K562 (cell line): ENCODE measurements around the gene PACSIN1. TPM values are rescaled to one million over a fixed set of nuclear protein-coding genes. Genes with fewer than 3 reads are reported as not detected.
A peak's percentile ranks its signal among the peaks of the same experiment; 100 is the strongest.

Experiments used
- KDM1A ChIP-seq, 2 experiments: fragments of 450-650 bp; IDR thresholded peaks; 2 replicates each; pipeline ENCODE4 v1.6.1; 2016; ENCODE audit warnings: mild to moderate bottlenecking in 2 of 2
- NFE2 ChIP-seq: IDR thresholded peaks from 2 replicates; pipeline ENCODE4 v1.6.1; 2014; ENCODE audit warnings: antibody characterized with exemption, low read depth
- PBX2 ChIP-seq, 2 experiments: IDR thresholded peaks in 1 of 2; conservative IDR thresholded peaks in 1 of 2; 2 replicates each; pipeline ENCODE4 v1.6.1; 2016; ENCODE audit warnings: low read depth in 2 of 2, mild to moderate bottlenecking in 1 of 2, missing compliant biosample characterization in 1 of 2, missing genetic modification characterization in 1 of 2, moderate library complexity in 1 of 2
- XRCC4 ChIP-seq: IDR thresholded peaks from one replicate; pipeline ENCODE4 v1.6.1; 2011; ENCODE audit not compliant: insufficient read depth, insufficient read length; ENCODE audit errors: extremely low read depth
- ZNF3 ChIP-seq: fragments of 250-450 bp; sonication (Bioruptor Pico); IDR thresholded peaks from 2 replicates; pipeline ENCODE4 v1.5.0; 2021; ENCODE audit warnings: mild to moderate bottlenecking, moderate library complexity
- polyA plus RNA-seq, 8 experiments: library from polyadenylated mRNA; depleted of rRNA in 4 of 8; stranded (reverse) in 5 of 8; unstranded in 3 of 8; fragments of >200 nt; fragmentation: Nextera tagmentation in 2 of 8; fragmentation: Illumina TruSeq in 1 of 8; extraction: Ambion mirVana in 2 of 8; extraction: Trizol in 1 of 8; gene quantifications; 2 replicates each; pipeline versions ENCODE4 v1.2.1 to v1.2.3, GENCODE V29; 2011 to 2014; ENCODE audit warnings: inconsistent platforms in 1 of 8, missing spikeins in 1 of 8
- total RNA-seq, 7 experiments: library from RNA; depleted of rRNA in 6 of 7; stranded (reverse); fragments of >200 nt in 6 of 7; fragmentation: Illumina TruSeq in 2 of 7; extraction: Trizol in 2 of 7; gene quantifications; 2 replicates each; pipeline versions ENCODE4 v1.2.1 to v1.2.3, GENCODE V29; 2011 to 2021; ENCODE audit warnings: low replicate concordance in 1 of 7
- TF ChIP-seq, protein P1 (sequence below): sonication (generic); formaldehyde crosslinking; IDR thresholded peaks from 2 replicates; pipeline ENCODE4 v1.8.1; 2023; ENCODE audit warnings: missing genetic modification reagents, mild to moderate bottlenecking, borderline replicate concordance
- TF ChIP-seq, protein P2 (sequence below): sonication (generic); formaldehyde crosslinking; IDR thresholded peaks from 2 replicates; pipeline ENCODE4 v1.8.0; 2022; ENCODE audit warnings: mild to moderate bottlenecking, missing genetic modification reagents
- TF ChIP-seq, protein P3 (sequence below): fragments of 450-650 bp; IDR thresholded peaks from 2 replicates; pipeline ENCODE4 v1.6.1; 2016; ENCODE audit warnings: low read depth

Gene PACSIN1
- total and polyA plus RNA-seq, 9 of the 15 experiments (the other 6 are each of a cell fraction or from before 2014, with no cell fraction given): 0.01 to 1.7 (median 0.45) TPM

GRCh38 chr6:34526992-34527728 is 61.3 kb downstream of the PACSIN1 start (continued):
- TF ChIP-seq, protein P1, sequence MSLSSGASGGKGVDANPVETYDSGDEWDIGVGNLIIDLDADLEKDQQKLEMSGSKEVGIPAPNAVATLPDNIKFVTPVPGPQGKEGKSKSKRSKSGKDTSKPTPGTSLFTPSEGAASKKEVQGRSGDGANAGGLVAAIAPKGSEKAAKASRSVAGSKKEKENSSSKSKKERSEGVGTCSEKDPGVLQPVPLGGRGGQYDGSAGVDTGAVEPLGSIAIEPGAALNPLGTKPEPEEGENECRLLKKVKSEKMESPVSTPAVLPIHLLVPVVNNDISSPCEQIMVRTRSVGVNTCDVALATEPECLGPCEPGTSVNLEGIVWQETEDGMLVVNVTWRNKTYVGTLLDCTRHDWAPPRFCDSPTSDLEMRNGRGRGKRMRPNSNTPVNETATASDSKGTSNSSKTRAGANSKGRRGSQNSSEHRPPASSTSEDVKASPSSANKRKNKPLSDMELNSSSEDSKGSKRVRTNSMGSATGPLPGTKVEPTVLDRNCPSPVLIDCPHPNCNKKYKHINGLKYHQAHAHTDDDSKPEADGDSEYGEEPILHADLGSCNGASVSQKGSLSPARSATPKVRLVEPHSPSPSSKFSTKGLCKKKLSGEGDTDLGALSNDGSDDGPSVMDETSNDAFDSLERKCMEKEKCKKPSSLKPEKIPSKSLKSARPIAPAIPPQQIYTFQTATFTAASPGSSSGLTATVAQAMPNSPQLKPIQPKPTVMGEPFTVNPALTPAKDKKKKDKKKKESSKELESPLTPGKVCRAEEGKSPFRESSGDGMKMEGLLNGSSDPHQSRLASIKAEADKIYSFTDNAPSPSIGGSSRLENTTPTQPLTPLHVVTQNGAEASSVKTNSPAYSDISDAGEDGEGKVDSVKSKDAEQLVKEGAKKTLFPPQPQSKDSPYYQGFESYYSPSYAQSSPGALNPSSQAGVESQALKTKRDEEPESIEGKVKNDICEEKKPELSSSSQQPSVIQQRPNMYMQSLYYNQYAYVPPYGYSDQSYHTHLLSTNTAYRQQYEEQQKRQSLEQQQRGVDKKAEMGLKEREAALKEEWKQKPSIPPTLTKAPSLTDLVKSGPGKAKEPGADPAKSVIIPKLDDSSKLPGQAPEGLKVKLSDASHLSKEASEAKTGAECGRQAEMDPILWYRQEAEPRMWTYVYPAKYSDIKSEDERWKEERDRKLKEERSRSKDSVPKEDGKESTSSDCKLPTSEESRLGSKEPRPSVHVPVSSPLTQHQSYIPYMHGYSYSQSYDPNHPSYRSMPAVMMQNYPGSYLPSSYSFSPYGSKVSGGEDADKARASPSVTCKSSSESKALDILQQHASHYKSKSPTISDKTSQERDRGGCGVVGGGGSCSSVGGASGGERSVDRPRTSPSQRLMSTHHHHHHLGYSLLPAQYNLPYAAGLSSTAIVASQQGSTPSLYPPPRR (CRISPR knock-in tag): no peak; the same call in 1 of the 2 replicates
- TF ChIP-seq, protein P2, sequence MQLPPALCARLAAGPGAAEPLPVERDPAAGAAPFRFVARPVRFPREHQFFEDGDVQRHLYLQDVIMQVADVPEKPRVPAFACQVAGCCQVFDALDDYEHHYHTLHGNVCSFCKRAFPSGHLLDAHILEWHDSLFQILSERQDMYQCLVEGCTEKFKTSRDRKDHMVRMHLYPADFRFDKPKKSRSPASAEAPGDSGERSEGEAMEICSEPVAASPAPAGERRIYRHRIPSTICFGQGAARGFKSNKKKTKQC: peak; percentile 55; the same call in 1 of the 2 replicates
- TF ChIP-seq ZNF3 (no peak), KDM1A (IDR thresholded peaks at IDR 0.05) (no peak), NFE2 (no peak), PBX2 (CRISPR knock-in tag; IDR thresholded peaks at IDR 0.05; ENCODE audit: low read depth) (no peak), PBX2 (tag; conservative IDR thresholded peaks at IDR 0.05; ENCODE audit: low read depth) (no peak), XRCC4 (no peak)
- TF ChIP-seq, protein P3, sequence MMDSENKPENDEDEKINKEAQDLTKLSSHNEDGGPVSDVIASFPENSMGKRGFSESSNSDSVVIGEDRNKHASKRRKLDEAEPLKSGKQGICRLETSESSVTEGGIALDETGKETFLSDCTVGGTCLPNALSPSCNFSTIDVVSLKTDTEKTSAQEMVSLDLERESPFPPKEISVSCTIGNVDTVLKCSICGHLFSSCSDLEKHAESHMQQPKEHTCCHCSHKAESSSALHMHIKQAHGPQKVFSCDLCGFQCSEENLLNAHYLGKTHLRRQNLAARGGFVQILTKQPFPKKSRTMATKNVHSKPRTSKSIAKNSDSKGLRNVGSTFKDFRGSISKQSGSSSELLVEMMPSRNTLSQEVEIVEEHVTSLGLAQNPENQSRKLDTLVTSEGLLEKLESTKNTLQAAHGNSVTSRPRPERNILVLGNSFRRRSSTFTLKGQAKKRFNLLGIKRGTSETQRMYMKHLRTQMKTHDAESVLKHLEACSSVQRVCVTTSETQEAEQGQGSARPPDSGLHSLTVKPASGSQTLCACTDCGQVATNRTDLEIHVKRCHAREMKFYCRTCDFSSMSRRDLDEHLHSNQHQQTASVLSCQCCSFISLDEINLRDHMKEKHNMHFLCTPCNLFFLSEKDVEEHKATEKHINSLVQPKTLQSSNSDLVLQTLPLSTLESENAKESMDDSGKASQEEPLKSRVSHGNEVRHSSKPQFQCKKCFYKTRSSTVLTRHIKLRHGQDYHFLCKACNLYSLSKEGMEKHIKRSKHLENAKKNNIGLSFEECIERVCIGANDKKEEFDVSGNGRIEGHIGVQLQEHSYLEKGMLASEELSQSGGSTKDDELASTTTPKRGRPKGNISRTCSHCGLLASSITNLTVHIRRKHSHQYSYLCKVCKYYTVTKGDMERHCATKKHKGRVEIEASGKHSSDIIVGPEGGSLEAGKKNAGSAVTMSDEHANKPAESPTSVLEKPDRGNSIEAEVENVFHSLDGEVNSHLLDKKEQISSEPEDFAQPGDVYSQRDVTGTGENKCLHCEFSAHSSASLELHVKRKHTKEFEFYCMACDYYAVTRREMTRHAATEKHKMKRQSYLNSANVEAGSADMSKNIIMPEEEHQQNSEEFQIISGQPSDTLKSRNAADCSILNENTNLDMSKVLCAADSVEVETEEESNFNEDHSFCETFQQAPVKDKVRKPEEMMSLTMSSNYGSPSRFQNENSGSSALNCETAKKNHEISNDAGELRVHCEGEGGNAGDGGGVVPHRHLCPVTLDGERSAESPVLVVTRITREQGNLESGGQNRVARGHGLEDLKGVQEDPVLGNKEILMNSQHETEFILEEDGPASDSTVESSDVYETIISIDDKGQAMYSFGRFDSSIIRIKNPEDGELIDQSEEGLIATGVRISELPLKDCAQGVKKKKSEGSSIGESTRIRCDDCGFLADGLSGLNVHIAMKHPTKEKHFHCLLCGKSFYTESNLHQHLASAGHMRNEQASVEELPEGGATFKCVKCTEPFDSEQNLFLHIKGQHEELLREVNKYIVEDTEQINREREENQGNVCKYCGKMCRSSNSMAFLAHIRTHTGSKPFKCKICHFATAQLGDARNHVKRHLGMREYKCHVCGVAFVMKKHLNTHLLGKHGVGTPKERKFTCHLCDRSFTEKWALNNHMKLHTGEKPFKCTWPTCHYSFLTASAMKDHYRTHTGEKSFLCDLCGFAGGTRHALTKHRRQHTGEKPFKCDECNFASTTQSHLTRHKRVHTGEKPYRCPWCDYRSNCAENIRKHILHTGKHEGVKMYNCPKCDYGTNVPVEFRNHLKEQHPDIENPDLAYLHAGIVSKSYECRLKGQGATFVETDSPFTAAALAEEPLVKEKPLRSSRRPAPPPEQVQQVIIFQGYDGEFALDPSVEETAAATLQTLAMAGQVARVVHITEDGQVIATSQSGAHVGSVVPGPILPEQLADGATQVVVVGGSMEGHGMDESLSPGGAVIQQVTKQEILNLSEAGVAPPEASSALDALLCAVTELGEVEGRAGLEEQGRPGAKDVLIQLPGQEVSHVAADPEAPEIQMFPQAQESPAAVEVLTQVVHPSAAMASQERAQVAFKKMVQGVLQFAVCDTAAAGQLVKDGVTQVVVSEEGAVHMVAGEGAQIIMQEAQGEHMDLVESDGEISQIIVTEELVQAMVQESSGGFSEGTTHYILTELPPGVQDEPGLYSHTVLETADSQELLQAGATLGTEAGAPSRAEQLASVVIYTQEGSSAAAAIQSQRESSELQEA: 0 out of 2 replicates have a peak, but pooled peaks have one; percentile 35
